ENCODE data around the gene CMSS1. TPM values are rescaled to one million over a fixed set of nuclear protein-coding genes. Genes with fewer than 3 reads are reported as not detected.

CMSS1 gene
- total RNA-seq, 1 experiment from 2014 or later: 55.8 TPM

DNA sequence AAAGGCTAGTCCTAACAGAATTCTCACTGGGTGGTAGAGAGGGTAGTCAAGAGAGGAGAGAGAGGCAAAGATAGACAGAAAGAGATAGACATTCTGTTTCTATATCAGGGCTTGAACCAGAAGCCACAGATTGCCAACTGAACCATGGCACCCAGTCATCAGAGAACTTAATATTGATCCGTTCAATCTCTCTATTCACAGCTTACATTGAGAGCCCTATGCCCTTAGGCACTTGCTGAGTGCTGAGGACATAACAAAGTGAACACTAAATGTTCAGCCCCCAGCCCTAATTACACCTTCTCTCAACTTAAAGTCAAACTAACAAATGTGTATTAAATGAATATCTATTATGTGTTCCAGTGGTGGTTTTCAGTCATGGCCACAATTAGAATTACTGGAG lies 172.5 kb downstream of the CMSS1 start:
- Mint-ChIP-seq H3K4me3 (ENCODE audit: low read depth, unreplicated experiment) (no peak overlapping the region), H3K27me3 (ENCODE audit: unreplicated experiment) (no peaks in the 10 kb centered on the region), H3K27ac (ENCODE audit: unreplicated experiment) (no peak overlapping the region), H3K9me3 (ENCODE audit: low read depth, unreplicated experiment) (peaks cover 3% of the 10 kb centered on the region), H3K36me3 (ENCODE audit: insufficient read depth, unreplicated experiment) (no peaks in the 10 kb centered on the region), H3K4me1 (ENCODE audit: low read depth, unreplicated experiment) (no peaks in the 10 kb centered on the region)
- no TSS peak for BruUV-seq (replicated peaks)
- no peak for DNase-seq
- intact Hi-C loops (cut with micrococcal nuclease; ENCODE audit: unreplicated experiment): no loop called here
- TF ChIP-seq, protein P1, sequence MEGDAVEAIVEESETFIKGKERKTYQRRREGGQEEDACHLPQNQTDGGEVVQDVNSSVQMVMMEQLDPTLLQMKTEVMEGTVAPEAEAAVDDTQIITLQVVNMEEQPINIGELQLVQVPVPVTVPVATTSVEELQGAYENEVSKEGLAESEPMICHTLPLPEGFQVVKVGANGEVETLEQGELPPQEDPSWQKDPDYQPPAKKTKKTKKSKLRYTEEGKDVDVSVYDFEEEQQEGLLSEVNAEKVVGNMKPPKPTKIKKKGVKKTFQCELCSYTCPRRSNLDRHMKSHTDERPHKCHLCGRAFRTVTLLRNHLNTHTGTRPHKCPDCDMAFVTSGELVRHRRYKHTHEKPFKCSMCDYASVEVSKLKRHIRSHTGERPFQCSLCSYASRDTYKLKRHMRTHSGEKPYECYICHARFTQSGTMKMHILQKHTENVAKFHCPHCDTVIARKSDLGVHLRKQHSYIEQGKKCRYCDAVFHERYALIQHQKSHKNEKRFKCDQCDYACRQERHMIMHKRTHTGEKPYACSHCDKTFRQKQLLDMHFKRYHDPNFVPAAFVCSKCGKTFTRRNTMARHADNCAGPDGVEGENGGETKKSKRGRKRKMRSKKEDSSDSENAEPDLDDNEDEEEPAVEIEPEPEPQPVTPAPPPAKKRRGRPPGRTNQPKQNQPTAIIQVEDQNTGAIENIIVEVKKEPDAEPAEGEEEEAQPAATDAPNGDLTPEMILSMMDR (IDR thresholded peaks at IDR 0.05; ENCODE audit: unreplicated experiment): no peak
- CTCF ChIA-PET: no interaction called here

DNA sequence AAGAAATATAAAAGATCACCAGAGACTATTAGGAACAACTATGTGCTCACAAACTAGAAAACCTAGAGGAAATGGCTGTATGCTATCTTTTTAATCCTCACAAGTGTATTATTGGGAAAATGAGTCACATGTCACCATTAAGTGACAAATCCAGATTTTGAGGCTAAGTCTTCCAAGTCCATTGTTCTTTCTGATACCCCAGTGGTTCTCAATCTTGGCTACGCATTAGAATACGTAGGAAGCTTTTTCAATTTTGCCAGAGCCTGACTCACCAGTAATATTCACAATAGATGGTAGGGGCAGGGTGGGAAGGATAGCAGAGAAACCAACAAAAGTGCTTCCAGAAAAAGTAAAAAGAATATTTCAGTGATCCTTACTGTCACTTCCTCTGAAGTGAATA lies 179.6 kb downstream of the CMSS1 start:
- H3K36me3 Mint-ChIP-seq (ENCODE audit: insufficient read depth, unreplicated experiment): no peaks in the 10 kb centered on the region
- TF ChIP-seq, protein P1 (IDR thresholded peaks at IDR 0.05; ENCODE audit: unreplicated experiment): no peak
- intact Hi-C loops (cut with micrococcal nuclease; ENCODE audit: unreplicated experiment): no loop called here
- CTCF ChIA-PET: no interaction called here
- no peak overlapping the region for H3K4me3 Mint-ChIP-seq (ENCODE audit: low read depth, unreplicated experiment)
- H3K27me3 Mint-ChIP-seq (ENCODE audit: unreplicated experiment): no peaks in the 10 kb centered on the region
- H3K27ac Mint-ChIP-seq (ENCODE audit: unreplicated experiment): no peak overlapping the region
- H3K4me1 Mint-ChIP-seq (ENCODE audit: low read depth, unreplicated experiment): no peaks in the 10 kb centered on the region
- no TSS peak for BruUV-seq (replicated peaks)
- DNase-seq: no peak
- peaks cover 12% of the 10 kb centered on the region for H3K9me3 Mint-ChIP-seq (ENCODE audit: low read depth, unreplicated experiment)

DNA sequence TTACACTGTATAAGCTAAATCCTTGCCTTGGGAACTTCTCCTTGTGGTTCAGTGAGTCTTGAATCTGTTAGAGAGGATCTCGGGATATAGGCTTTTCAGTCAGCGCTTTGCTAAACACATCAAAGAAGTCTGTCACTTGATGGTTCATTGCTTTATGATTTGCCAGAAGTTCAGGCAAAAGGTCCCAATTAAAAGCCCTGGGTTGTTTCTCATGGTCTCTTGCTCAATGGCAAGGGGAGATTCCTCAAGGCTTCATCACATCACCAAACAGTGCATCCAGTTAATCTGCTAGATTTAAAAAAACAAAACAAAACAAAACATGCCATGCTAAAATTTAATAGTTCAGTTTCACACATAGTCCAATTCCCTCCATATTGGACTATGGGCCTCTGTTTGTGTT lies 181.9 kb downstream of the CMSS1 start:
- intact Hi-C loops (cut with micrococcal nuclease; ENCODE audit: unreplicated experiment): no loop called here
- CTCF ChIA-PET: interaction anchor here (0.6 kb wide), 1 partner anchor 14 kb away, joined by 3 read pairs; no protein-coding TSS in a partner anchor
- no peak for DNase-seq
- Mint-ChIP-seq H3K4me1 (ENCODE audit: low read depth, unreplicated experiment) (peaks cover 22% of the 10 kb centered on the region), H3K27ac (ENCODE audit: unreplicated experiment) (no peak overlapping the region), H3K27me3 (ENCODE audit: unreplicated experiment) (no peaks in the 10 kb centered on the region), H3K9me3 (ENCODE audit: low read depth, unreplicated experiment) (peaks cover 9% of the 10 kb centered on the region), H3K4me3 (ENCODE audit: low read depth, unreplicated experiment) (no peak overlapping the region), H3K36me3 (ENCODE audit: insufficient read depth, unreplicated experiment) (no peaks in the 10 kb centered on the region)
- BruUV-seq (replicated peaks): no TSS peak
- TF ChIP-seq, protein P1 (IDR thresholded peaks at IDR 0.05; ENCODE audit: unreplicated experiment): no peak

DNA sequence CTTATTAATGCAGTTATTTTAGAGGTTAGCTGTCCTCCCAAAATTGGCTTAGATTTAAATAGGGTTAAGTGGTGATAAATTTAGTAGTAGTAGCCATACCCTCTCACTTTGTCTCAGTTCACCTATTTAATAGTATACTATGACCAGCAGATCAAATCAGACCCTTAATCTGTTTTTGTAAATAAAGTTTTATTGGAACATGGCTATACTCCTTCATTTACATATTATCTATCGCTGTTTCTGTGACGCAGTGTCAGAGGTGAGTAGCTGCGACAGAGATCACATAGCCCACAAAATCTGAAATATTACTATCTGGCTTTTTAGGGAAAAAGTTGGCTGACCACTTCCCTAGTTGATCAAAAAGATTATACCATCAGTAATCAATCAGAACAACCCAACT lies 183.4 kb downstream of the CMSS1 start:
- intact Hi-C loops (cut with micrococcal nuclease; ENCODE audit: unreplicated experiment): no loop called here
- H3K36me3 Mint-ChIP-seq (ENCODE audit: insufficient read depth, unreplicated experiment): no peaks in the 10 kb centered on the region
- H3K27me3 Mint-ChIP-seq (ENCODE audit: unreplicated experiment): no peaks in the 10 kb centered on the region
- H3K9me3 Mint-ChIP-seq (ENCODE audit: low read depth, unreplicated experiment): peaks cover 7% of the 10 kb centered on the region
- BruUV-seq (replicated peaks): no TSS peak
- no peak overlapping the region for H3K27ac Mint-ChIP-seq (ENCODE audit: unreplicated experiment)
- no peak overlapping the region for H3K4me3 Mint-ChIP-seq (ENCODE audit: low read depth, unreplicated experiment)
- TF ChIP-seq, protein P1 (IDR thresholded peaks at IDR 0.05; ENCODE audit: unreplicated experiment): no peak
- peaks cover 38% of the 10 kb centered on the region for H3K4me1 Mint-ChIP-seq (ENCODE audit: low read depth, unreplicated experiment)
- DNase-seq: no peak
- CTCF ChIA-PET: interaction anchor here (0.6 kb wide), 1 partner anchor 185 kb away, joined by 3 read pairs; no protein-coding TSS in a partner anchor

Measured in Calu3 (cell line).